Measurements from ENCODE around the gene WWOX.

WWOX gene

GRCh38 chr16:78660795-78661194 is 561.3 kb downstream of the WWOX start:
- no peak overlapping the region for H3K4me3 ChIP-seq (ENCODE audit: low read length)
- no peak for TF ChIP-seq CTCF (IDR thresholded peaks at IDR 0.05; ENCODE audit: insufficient read depth, low read depth, low read length, missing control alignments)
- DNase-seq (ENCODE audit: low read depth): no peak

- H3K4me3 ChIP-seq (ENCODE audit: low read length): no peak overlapping the region
- no peak for TF ChIP-seq CTCF (IDR thresholded peaks at IDR 0.05; ENCODE audit: insufficient read depth, low read depth, low read length, missing control alignments)
- DNase-seq (ENCODE audit: low read depth): no peak
These were observed 564.2 kb downstream of the WWOX start for GRCh38 chr16:78663690-78664089.

GRCh38 chr16:78664811-78665772 is 565.6 kb downstream of the WWOX start:
- TF ChIP-seq CTCF (IDR thresholded peaks at IDR 0.05; ENCODE audit: insufficient read depth, low read depth, low read length, missing control alignments): no peak
- H3K4me3 ChIP-seq (ENCODE audit: low read length): no peak overlapping the region
- DNase-seq (ENCODE audit: low read depth): peak; percentile 9

- H3K4me3 ChIP-seq (ENCODE audit: low read length): no peak overlapping the region
- DNase-seq (ENCODE audit: low read depth): no peak
- no peak for TF ChIP-seq CTCF (IDR thresholded peaks at IDR 0.05; ENCODE audit: insufficient read depth, low read depth, low read length, missing control alignments)
These were observed 566.9 kb downstream of the WWOX start for GRCh38 chr16:78666318-78666717.

- no peak for TF ChIP-seq CTCF (IDR thresholded peaks at IDR 0.05; ENCODE audit: insufficient read depth, low read depth, low read length, missing control alignments)
- no peak overlapping the region for H3K4me3 ChIP-seq (ENCODE audit: low read length)
- DNase-seq (ENCODE audit: low read depth): no peak
These were observed 568.2 kb downstream of the WWOX start for GRCh38 chr16:78667675-78668074.

GRCh38 chr16:78668393-78668792 is 568.9 kb downstream of the WWOX start:
- H3K4me3 ChIP-seq (ENCODE audit: low read length): no peak overlapping the region
- no peak for TF ChIP-seq CTCF (IDR thresholded peaks at IDR 0.05; ENCODE audit: insufficient read depth, low read depth, low read length, missing control alignments)

GRCh38 chr16:78669994-78670393 is 570.5 kb downstream of the WWOX start:
- no peak for DNase-seq (ENCODE audit: low read depth)
- H3K4me3 ChIP-seq (ENCODE audit: low read length): no peak overlapping the region
- no peak for TF ChIP-seq CTCF (IDR thresholded peaks at IDR 0.05; ENCODE audit: insufficient read depth, low read depth, low read length, missing control alignments)

More at GRCh38 chr16:78668393-78668792, 568.9 kb downstream of the WWOX start:
- no peak for DNase-seq (ENCODE audit: low read depth)

Data from epithelial cell of esophagus (primary cell).